HAP-1 (cell line): ENCODE results near the gene OR1L4.

Source experiments
- DNase-seq, 2 experiments: peaks; one replicate each; pipeline ENCODE4 v3.0.0-alpha.2; 2016 to 2020; ENCODE audit warnings: low spot score in 2 of 2
- H3K27me3 ChIP-seq: fragments of 250-450 bp; sonication (Bioruptor Pico); 2 replicates; pipeline ENCODE4 v1.5.1; 2020; ENCODE audit warnings: low read depth, mild to moderate bottlenecking, moderate library complexity
- H3K36me3 ChIP-seq: fragments of 250-450 bp; sonication (Bioruptor Pico); replicated peaks from 2 replicates; pipeline ENCODE4 v1.5.1; 2020; ENCODE audit warnings: mild to moderate bottlenecking
- H3K4me1 ChIP-seq: fragments of 250-450 bp; sonication (Bioruptor Pico); 2 replicates; pipeline ENCODE4 v1.5.1; 2020; ENCODE audit warnings: mild to moderate bottlenecking
- H3K4me3 ChIP-seq: fragments of 250-450 bp; sonication (Bioruptor Pico); 2 replicates; pipeline ENCODE4 v1.5.1; 2020; ENCODE audit warnings: mild to moderate bottlenecking, moderate library complexity
- H3K9me3 ChIP-seq: fragments of 250-450 bp; sonication (Bioruptor Pico); 2 replicates; pipeline ENCODE4 v1.5.1; 2020; ENCODE audit warnings: mild to moderate bottlenecking, moderate library complexity
- in situ Hi-C: fragments of 300-500 bp; cut with MboI; formaldehyde crosslinking; loops from 3 replicates; pipeline ENCODE4 v1.14.3; 2020; ENCODE audit warnings: low sequenced_read_pairs, inconsistent platforms, mixed read lengths

The OR1L4 gene

DNA sequence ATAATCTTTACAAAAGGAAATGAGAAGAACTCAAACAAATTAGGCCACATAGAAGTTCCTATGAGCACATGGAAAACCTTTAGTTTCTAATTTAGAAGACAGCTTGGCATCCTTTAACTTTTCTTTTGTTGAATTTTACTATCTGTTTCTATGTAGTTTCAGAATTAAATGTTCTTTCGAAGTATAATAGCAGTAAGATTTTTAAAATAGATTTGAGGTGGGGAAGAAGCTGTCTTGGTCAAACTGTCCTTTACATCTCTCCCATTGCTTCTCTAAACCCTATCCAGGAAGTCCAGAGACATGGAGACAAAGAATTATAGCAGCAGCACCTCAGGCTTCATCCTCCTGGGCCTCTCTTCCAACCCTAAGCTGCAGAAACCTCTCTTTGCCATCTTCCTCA lies at the start of gene OR1L4:
Gene OR1L4, plus strand, starts transcription at position 301 of the 400 bp plus-strand sequence. Its CDS starts 0 bp downstream, at position 301.
- H3K36me3 ChIP-seq = no peaks in the 10 kb centered on the region
- in situ Hi-C loops = no loop called here
- no peaks in the 10 kb centered on the region for H3K4me1 ChIP-seq
- no peak for DNase-seq
- no peak within 1 kb of the TSS for H3K4me3 ChIP-seq
- H3K27me3 ChIP-seq = no peaks in the 10 kb centered on the region
- no peaks in the 10 kb centered on the region for H3K9me3 ChIP-seq

GRCh38 chr9:122684851-122685250 lies 38.9 kb upstream of the OR1L4 start:
- H3K4me3 ChIP-seq = no peak overlapping the region
- in situ Hi-C loops = no loop called here

DNA sequence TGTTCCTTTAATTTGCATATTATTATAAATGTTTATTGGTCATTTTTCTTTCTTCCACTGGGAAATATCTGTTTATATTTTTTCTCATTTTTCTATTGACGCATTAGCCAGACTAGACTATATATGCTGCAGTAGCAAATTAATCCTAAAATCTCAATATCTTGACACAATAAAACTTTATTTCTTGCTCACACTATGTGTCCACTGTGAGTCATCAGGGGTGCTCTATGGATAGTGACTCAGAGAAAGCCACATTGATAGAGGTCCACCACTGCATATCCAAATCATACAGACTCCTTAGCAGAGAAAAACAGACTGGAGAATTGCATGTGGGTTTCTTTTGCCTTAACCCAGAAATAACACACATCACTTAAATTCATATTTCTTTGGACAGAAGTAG lies 28.1 kb upstream of the OR1L4 start:
- H3K27me3 ChIP-seq = no peaks in the 10 kb centered on the region; the same call in none of the 2 replicates
- no peaks in the 10 kb centered on the region for H3K36me3 ChIP-seq
- in situ Hi-C loops = no loop called here
- H3K4me1 ChIP-seq = no peaks in the 10 kb centered on the region
- H3K4me3 ChIP-seq = no peak overlapping the region
- DNase-seq = no peak
- H3K9me3 ChIP-seq = no peaks in the 10 kb centered on the region

More at GRCh38 chr9:122684851-122685250, 38.9 kb upstream of the OR1L4 start:
- Histone ChIP-seq H3K36me3 (no peaks in the 10 kb centered on the region), H3K27me3 (no peaks in the 10 kb centered on the region), H3K4me1 (no peaks in the 10 kb centered on the region), H3K9me3 (no peaks in the 10 kb centered on the region)
- no peak for DNase-seq

DNA sequence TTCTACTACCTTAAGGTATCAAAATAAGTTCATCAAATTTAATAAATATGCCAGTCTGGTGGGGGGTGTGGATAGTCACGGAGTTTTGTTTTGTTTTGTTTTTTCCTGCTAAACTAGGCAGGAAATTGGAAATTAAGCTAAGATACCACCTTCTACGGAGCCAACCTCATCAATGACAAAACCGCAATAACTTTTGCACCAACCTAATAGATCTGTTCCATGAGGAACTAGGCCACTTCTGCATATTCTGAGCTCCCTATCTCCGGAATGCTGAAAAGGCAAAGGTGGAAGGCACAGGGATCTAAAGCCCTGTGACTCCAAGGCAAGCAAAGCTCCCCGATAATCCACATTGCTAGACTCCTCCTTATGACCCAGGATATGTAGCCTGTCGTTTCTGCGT lies 5.8 kb upstream of the OR1L4 start:
- Histone ChIP-seq H3K4me1 (no peaks in the 10 kb centered on the region), H3K4me3 (no peak overlapping the region), H3K27me3 (no peaks in the 10 kb centered on the region), H3K9me3 (no peaks in the 10 kb centered on the region), H3K36me3 (no peaks in the 10 kb centered on the region)
- no peak for DNase-seq
- in situ Hi-C loops = no loop called here

DNA sequence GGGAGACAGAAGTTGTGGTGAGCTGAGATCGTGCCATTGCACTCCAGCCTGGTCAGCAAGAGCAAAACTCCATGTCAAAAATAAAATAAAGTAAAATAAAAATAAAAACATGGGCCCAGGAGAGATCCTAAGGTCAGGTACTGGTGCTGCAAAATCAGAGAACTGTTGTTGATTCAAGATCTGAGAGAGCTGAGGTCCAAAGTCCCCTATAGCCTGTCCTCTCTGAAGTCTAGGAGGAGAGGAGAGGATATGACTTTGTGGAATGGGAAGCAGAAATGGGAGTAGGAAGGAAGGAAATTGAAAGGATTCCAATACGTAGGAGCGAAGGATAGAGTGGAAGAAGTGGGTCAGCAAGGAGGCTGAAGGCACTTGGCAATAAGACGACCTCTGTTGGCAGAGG lies 4.6 kb upstream of the OR1L4 start:
- no peak overlapping the region for H3K4me3 ChIP-seq
- no peak for DNase-seq
- H3K36me3 ChIP-seq = no peaks in the 10 kb centered on the region
- H3K27me3 ChIP-seq = no peaks in the 10 kb centered on the region
- in situ Hi-C loops = no loop called here
- no peaks in the 10 kb centered on the region for H3K4me1 ChIP-seq
- no peaks in the 10 kb centered on the region for H3K9me3 ChIP-seq

DNA sequence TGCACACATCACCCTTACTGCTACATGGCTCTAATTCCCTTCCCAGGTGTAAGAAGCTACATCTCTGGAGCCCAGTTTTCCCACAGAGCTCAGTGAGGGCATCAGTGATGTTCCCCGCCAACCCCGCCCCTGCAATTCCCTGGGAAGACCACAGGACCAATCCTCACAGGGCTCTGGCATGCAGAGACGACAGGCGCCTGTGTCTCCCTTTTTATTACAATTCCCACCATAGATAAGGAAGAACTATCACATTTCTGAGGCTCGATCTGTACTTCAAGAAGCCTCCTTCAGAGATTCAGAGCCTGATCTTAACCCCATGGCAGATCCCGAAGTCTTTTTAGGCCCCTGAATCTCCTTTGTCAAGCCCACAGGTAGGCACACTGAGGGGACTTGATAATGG lies 18.2 kb downstream of the OR1L4 start, which contains the start of gene OR1L6:
Gene OR1L6, plus strand, starts transcription at position 301 of the 400 bp plus-strand sequence. CDS start 7,545 bp downstream, outside the sequence.
- in situ Hi-C loops = no loop called here
- no peak for DNase-seq
- Histone ChIP-seq H3K9me3 (no peaks in the 10 kb centered on the region), H3K27me3 (0 out of 2 replicates have a peak, but pooled peaks cover 4% of the 10 kb centered on the region), H3K4me1 (no peaks in the 10 kb centered on the region), H3K36me3 (no peaks in the 10 kb centered on the region; the same call in 1 of the 2 replicates), H3K4me3 (no peak within 1 kb of the TSS)

GRCh38 chr9:122754825-122755224 lies 31.0 kb downstream of the OR1L4 start:
- H3K4me3 ChIP-seq = no peak overlapping the region
- no peaks in the 10 kb centered on the region for H3K36me3 ChIP-seq
- no peak for DNase-seq
- no peaks in the 10 kb centered on the region for H3K27me3 ChIP-seq
- H3K4me1 ChIP-seq = no peaks in the 10 kb centered on the region
- peaks cover 5% of the 10 kb centered on the region; the same call in 1 of the 2 replicates for H3K9me3 ChIP-seq
- in situ Hi-C loops = no loop called here

DNA sequence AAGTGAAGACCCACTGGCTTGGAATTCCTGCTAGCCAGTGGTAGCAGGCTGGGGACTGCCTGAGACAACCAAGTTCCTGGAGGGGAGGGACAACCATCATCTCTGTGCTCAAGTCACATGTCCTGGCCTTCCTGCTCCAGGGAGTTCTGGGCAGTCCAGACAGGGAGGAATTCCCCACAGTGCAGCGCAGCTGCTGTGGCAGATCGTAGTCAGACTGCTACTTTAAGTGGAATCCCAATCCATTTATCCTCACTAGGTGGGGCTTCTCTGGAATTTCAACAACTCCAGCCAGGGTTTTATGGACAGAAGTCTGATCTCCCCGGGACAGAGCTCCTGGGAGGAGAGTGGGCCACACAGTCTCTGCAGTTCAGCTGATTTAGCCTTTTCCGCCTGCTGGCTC lies 44.0 kb downstream of the OR1L4 start:
- no peak overlapping the region for H3K4me3 ChIP-seq
- H3K9me3 ChIP-seq = no peaks in the 10 kb centered on the region
- no peaks in the 10 kb centered on the region for H3K36me3 ChIP-seq
- no peaks in the 10 kb centered on the region for H3K4me1 ChIP-seq
- no peak for DNase-seq
- no peaks in the 10 kb centered on the region for H3K27me3 ChIP-seq
- in situ Hi-C loops = no loop called here
